A549 (cell line): ENCODE results near the gene DEFB123.

Experiments
- CEBPB ChIP-seq, 2 experiments: fragments of >200 bp in 1 of 2; sonication (Bioruptor Twin) in 1 of 2; formaldehyde crosslinking in 1 of 2; IDR thresholded peaks; 2 replicates each; pipeline ENCODE4 v1.6.1; 2012 to 2016
- NFE2L2 ChIP-seq: fragments of 150-350 bp; conservative IDR thresholded peaks from 2 replicates; pipeline ENCODE4 v1.6.1; 2014; ENCODE audit warnings: low read length

GRCh38 chr20:31403886-31404285, 36.5 kb upstream of the DEFB123 start:
- TF ChIP-seq CEBPB (IDR thresholded peaks at IDR 0.05) = no peak
- TF ChIP-seq NFE2L2 = no peak
